Measurements from ENCODE around the gene MED29. TPM values are rescaled to one million over a fixed set of nuclear protein-coding genes. Genes with fewer than 3 reads are reported as not detected.

MED29 gene
- total RNA-seq, 1 donor from 2014 or later, result 36.3 TPM

GRCh38 chr19:39400061-39400460, 8.9 kb downstream of the MED29 start:
- no peak for TF ChIP-seq CTCF (IDR thresholded peaks at IDR 0.05; ENCODE audit: unreplicated experiment)
- no peak overlapping the region for H3K27ac Mint-ChIP-seq
- H3K4me3 Mint-ChIP-seq (ENCODE audit: low read depth), result no peak overlapping the region
- H3K36me3 Mint-ChIP-seq (ENCODE audit: insufficient read depth), result peaks cover 3% of the 10 kb centered on the region
- DNase-seq (ENCODE audit: low spot score, unreplicated experiment), result no peak
- peaks cover 24% of the 10 kb centered on the region for H3K4me1 Mint-ChIP-seq (ENCODE audit: low read depth)
- H3K9me3 Mint-ChIP-seq (ENCODE audit: low read depth), result no peaks in the 10 kb centered on the region
- H3K27me3 Mint-ChIP-seq, result no peaks in the 10 kb centered on the region

GRCh38 chr19:39401070-39401548, 9.9 kb downstream of the MED29 start:
- no peaks in the 10 kb centered on the region for H3K36me3 Mint-ChIP-seq (ENCODE audit: insufficient read depth)
- no peak for TF ChIP-seq CTCF (IDR thresholded peaks at IDR 0.05; ENCODE audit: unreplicated experiment)
- no peak for DNase-seq (ENCODE audit: low spot score, unreplicated experiment)
- no peak overlapping the region for H3K4me3 Mint-ChIP-seq (ENCODE audit: low read depth)
- peaks cover 25% of the 10 kb centered on the region for H3K4me1 Mint-ChIP-seq (ENCODE audit: low read depth)
- H3K27me3 Mint-ChIP-seq, result no peaks in the 10 kb centered on the region
- peak overlapping the region; percentile 68 for H3K27ac Mint-ChIP-seq
- H3K9me3 Mint-ChIP-seq (ENCODE audit: low read depth), result no peaks in the 10 kb centered on the region

- Mint-ChIP-seq H3K9me3 (ENCODE audit: low read depth) (no peaks in the 10 kb centered on the region), H3K4me1 (ENCODE audit: low read depth) (peaks cover 27% of the 10 kb centered on the region), H3K36me3 (ENCODE audit: insufficient read depth) (no peaks in the 10 kb centered on the region), H3K4me3 (ENCODE audit: low read depth) (peak overlapping the region; percentile 76), H3K27ac (peak overlapping the region; percentile 96), H3K27me3 (no peaks in the 10 kb centered on the region)
- TF ChIP-seq CTCF (IDR thresholded peaks at IDR 0.05; ENCODE audit: unreplicated experiment), result no peak
- DNase-seq (ENCODE audit: low spot score, unreplicated experiment), result no peak
Measured at GRCh38 chr19:39401549-39402345, 10.6 kb downstream of the MED29 start.

- no peak for TF ChIP-seq CTCF (IDR thresholded peaks at IDR 0.05; ENCODE audit: unreplicated experiment)
- Mint-ChIP-seq H3K9me3 (ENCODE audit: low read depth) (no peaks in the 10 kb centered on the region), H3K4me1 (ENCODE audit: low read depth) (peaks cover 29% of the 10 kb centered on the region), H3K36me3 (ENCODE audit: insufficient read depth) (no peaks in the 10 kb centered on the region), H3K4me3 (ENCODE audit: low read depth) (peak overlapping the region; percentile 76), H3K27ac (peak overlapping the region; percentile 96), H3K27me3 (no peaks in the 10 kb centered on the region)
- DNase-seq (ENCODE audit: low spot score, unreplicated experiment), result peak; percentile 56
Measured at GRCh38 chr19:39402346-39403300, 11.4 kb downstream of the MED29 start.

Data from progenitor cell of endocrine pancreas (in vitro differentiated cells).